NK-92 (cell line): Measurements from ENCODE around the gene SIRT2.
"Not testable (repeated sequence)": the region's sequence is repeated elsewhere in the genome, so short reads cannot be mapped to it uniquely, and the experiment has no call there.

Experiments
- DNase-seq: peaks from one replicate; lab custom pipeline; 2025; ENCODE audit not compliant: unreplicated experiment; lab: John Stamatoyannopoulos, UW

SIRT2 gene

GRCh38 chr19:38899447-38900201, at the start of gene SIRT2, which contains the start of gene NFKBIB:
Gene SIRT2, minus strand, starts transcription at chr19:38899618. Its CDS starts 97 bp downstream, at chr19:38899521.
Gene NFKBIB, plus strand, starts transcription at chr19:38899969. Its CDS starts 64 bp downstream, at chr19:38900033.
- DNase-seq = peak; percentile 95

GRCh38 chr19:38946229-38947010, 47.0 kb upstream of the SIRT2 start:
- no peak for DNase-seq

- DNase-seq = no peak
Observed at GRCh38 chr19:38945562-38946228, 46.3 kb upstream of the SIRT2 start.

GRCh38 chr19:38944981-38945506, 45.6 kb upstream of the SIRT2 start:
- DNase-seq = no peak

- DNase-seq = no peak
Observed at GRCh38 chr19:38942471-38943181, 43.2 kb upstream of the SIRT2 start.

- no peak for DNase-seq
Observed at GRCh38 chr19:38941979-38942378, 42.6 kb upstream of the SIRT2 start.

GRCh38 chr19:38941466-38941865, 42.0 kb upstream of the SIRT2 start:
- not testable (repeated sequence) for DNase-seq

GRCh38 chr19:38939957-38940356, 40.5 kb upstream of the SIRT2 start:
- no peak for DNase-seq

- no peak for DNase-seq
Observed at GRCh38 chr19:38933544-38933943, 34.1 kb upstream of the SIRT2 start.

- DNase-seq = no peak
Observed at GRCh38 chr19:38932425-38933179, 33.2 kb upstream of the SIRT2 start.

GRCh38 chr19:38931521-38931793, 32.0 kb upstream of the SIRT2 start:
- no peak for DNase-seq

GRCh38 chr19:38930776-38931520, 31.5 kb upstream of the SIRT2 start, which contains the start of gene MRPS12:
Gene MRPS12, plus strand, starts transcription at chr19:38930944. Its CDS starts 351 bp downstream, at chr19:38931295.
- DNase-seq = peak; percentile 93

- DNase-seq = peak; percentile 91
Observed at GRCh38 chr19:38929929-38930775, 30.7 kb upstream of the SIRT2 start, which contains the start of gene SARS2. Gene SARS2, minus strand, starts transcription at chr19:38930763. Its CDS starts 27 bp downstream, at chr19:38930736.

GRCh38 chr19:38928391-38929001, 29.1 kb upstream of the SIRT2 start:
- no peak for DNase-seq

- DNase-seq = no peak
Observed at GRCh38 chr19:38924388-38924787, 25.0 kb upstream of the SIRT2 start.

GRCh38 chr19:38922482-38922881, 23.1 kb upstream of the SIRT2 start:
- no peak for DNase-seq

GRCh38 chr19:38921420-38922274, 22.2 kb upstream of the SIRT2 start:
- DNase-seq = no peak
